Effector CD4-positive, alpha-beta T cell (primary cell): ENCODE data around the gene APELA.
"Not testable (repeated sequence)": the region's sequence is repeated elsewhere in the genome, so short reads cannot be mapped to it uniquely, and the experiment has no call there.

Experiments
- DNase-seq: peaks from one replicate; pipeline ENCODE4 v3.0.0-alpha.2; 2020

APELA gene

GRCh38 chr4:164927101-164927500, 50.1 kb downstream of the APELA start:
- DNase-seq = not testable (repeated sequence)

- no peak for DNase-seq
Observed at GRCh38 chr4:164930647-164931046, 53.7 kb downstream of the APELA start.

- no peak for DNase-seq
Observed at GRCh38 chr4:164931551-164932324, 54.8 kb downstream of the APELA start.

- no peak for DNase-seq
Observed at GRCh38 chr4:164933244-164933643, 56.3 kb downstream of the APELA start.

GRCh38 chr4:164935363-164935762, 58.4 kb downstream of the APELA start:
- no peak for DNase-seq

DNA sequence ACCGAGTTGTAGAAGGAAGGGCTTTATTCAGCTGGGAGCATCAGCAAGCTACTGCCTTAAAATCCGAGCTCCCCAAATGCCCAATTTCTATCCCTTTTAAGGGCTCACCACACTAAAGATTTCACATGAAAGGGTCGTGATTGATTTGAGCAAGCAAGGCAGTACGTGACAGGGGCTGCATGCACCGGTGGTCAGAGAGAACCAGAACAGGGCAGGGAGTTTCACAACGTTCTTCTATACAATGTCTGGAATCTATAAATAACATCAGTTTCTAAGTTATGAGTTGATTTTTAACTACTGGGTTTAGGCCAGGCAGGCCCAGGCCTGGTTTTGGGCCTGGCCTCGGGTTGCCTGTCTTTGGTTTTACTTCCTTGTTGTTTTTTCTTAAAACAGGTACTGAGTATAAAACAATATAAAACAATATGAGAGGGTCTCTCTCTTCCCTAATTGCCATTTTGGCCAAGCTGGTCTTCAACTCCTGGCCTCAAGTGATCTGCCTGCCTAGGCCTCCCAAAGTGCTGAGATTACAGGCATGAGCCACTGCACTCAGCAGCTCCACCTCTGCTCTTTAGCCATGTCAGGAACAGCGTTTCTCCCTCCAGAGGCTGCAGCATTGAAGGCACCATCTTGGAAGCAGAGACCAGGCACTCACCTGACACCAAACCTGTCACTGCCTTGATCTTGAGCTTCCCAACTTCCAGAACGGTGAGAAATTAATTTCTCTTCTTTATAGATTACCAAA, 59.1 kb downstream of the APELA start:
- DNase-seq = not testable (repeated sequence)

DNA sequence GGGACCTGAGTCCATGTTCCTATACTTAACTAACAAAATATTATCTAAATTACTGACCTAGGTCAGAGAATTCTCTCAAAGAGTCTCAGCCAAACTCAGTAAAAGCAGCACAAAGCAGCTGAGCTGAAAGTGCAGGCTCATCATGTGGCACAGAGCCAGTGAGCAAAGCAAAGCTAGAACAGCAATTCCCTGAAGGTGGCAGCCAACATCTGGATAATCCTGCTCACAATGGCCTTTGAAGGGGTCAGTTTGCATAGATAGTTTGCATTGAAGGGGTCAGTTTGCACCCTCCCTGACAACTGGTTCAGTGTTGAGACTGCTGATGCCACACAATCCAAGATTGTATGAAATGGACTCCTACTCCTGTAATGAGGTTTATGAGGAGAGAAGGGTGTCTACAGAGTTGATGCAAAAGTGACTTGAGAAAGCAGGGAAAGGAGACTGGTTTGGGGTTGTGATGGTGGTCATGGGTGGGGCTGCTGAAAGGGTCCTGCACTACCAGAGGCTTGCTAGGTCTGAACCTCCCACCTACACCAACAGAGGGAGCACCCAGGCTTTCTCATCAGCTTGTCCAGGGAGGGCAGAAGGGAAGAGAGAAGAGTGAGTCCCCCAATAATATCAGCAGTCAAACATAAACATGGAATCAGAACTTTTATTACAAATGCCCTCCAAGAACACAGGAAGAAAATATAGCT, 60.7 kb downstream of the APELA start:
- DNase-seq = no peak

DNA sequence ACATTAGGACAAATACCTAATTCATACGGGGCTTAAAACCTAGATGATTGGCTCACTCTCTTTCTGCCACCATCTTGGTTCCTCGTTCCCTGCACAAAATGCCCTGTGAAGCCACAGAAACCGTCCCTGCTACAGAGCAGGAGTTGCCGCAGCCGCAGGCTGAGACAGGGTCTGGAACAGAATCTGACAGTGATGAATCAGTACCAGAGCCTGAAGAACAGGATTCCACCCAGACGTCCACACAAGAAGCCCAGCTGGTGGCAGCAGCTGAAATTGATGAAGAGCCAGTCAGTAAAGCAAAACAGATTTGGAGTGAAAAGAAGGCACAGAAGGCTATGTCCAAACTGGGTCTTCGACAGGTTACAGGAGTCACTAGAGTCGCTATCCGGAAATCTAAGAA, 66.2 kb downstream of the APELA start:
- no peak for DNase-seq

GRCh38 chr4:164945146-164945545, 68.2 kb downstream of the APELA start:
- DNase-seq = no peak

GRCh38 chr4:164946810-164947209, 69.8 kb downstream of the APELA start:
- DNase-seq = no peak
